GM10248 (cell line): ENCODE data around the gene DLGAP1.

ENCODE experiments used
- CTCF ChIA-PET: fragments of 300-600 bp; sonication (Branson Sonifier 250); formaldehyde crosslinking; extraction: SDS; loops from one replicate; lab custom pipeline; 2021; ENCODE audit warnings: antibody characterized with exemption; lab: Yijun Ruan, JAX
- POLR2A ChIA-PET: fragments of 350-650 bp; sonication (Branson Sonifier 250); formaldehyde crosslinking; extraction: SDS; loops from one replicate; lab custom pipeline; 2020; ENCODE audit warnings: antibody characterized with exemption; lab: Yijun Ruan, JAX
- DNase-seq: peaks from one replicate; pipeline ENCODE4 v3.0.0; 2012; ENCODE audit errors: extremely low spot score
- TF ChIP-seq, protein P1 (sequence below): IDR thresholded peaks from 2 replicates; pipeline ENCODE4 v1.5.1; 2012; ENCODE audit warnings: mild to moderate bottlenecking, low read depth; ENCODE audit errors: extremely low read depth, missing control alignments, control extremely low read depth

The DLGAP1 gene

DNA sequence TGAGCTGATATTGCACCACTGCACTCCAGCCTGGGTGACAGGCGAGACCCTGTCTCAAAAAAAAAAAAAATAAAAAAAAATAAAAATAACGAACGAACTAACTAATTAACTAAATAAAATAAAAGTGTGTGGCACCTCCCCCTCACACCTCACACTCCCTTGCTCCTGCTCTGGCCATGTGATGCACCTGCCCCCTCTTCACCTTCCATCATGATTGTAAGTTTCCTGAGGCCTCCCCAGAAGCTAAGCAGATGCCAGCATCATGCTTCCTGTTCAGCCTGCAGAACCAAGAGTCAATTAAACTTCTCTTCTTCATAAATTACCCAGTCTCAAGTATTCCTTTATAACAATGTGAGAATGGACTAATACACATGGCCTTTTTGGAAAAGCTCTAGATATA is 773.0 kb downstream of the DLGAP1 start:
- POLR2A ChIA-PET = no interaction called here

DNA sequence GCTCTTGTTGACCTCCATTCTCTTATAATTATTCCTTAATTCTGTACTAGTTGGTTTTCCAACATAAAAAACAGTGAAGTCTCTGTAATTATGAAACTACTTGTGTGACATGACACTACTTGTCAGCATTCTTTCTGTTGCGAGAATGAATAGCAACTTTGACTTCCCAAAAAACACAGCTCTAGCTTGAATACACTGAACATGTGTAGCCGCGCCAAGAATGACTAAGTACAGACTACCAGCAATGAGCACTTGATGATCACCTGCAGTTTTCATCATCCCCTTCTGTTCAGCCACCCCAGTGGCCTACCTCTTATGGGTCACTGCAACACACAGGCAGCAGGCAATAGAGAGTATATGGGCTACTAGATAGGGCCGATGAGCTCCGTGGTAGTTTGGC is 775.9 kb downstream of the DLGAP1 start:
- no peak for DNase-seq
- CTCF ChIA-PET = interaction anchor here (0.7 to 8.0 kb wide), 6 partner anchors 14 to 398 kb away, joined by 3 to 49 read pairs (median 3); no protein-coding TSS in a partner anchor
- TF ChIP-seq, protein P1, sequence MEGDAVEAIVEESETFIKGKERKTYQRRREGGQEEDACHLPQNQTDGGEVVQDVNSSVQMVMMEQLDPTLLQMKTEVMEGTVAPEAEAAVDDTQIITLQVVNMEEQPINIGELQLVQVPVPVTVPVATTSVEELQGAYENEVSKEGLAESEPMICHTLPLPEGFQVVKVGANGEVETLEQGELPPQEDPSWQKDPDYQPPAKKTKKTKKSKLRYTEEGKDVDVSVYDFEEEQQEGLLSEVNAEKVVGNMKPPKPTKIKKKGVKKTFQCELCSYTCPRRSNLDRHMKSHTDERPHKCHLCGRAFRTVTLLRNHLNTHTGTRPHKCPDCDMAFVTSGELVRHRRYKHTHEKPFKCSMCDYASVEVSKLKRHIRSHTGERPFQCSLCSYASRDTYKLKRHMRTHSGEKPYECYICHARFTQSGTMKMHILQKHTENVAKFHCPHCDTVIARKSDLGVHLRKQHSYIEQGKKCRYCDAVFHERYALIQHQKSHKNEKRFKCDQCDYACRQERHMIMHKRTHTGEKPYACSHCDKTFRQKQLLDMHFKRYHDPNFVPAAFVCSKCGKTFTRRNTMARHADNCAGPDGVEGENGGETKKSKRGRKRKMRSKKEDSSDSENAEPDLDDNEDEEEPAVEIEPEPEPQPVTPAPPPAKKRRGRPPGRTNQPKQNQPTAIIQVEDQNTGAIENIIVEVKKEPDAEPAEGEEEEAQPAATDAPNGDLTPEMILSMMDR = no peak
- POLR2A ChIA-PET = no interaction called here

More for the DNA sequence above, 773.0 kb downstream of the DLGAP1 start:
- CTCF ChIA-PET = interaction anchor here (0.7 kb wide), 1 partner anchor 385 kb away, joined by 3 read pairs; no protein-coding TSS in a partner anchor
- TF ChIP-seq, protein P1 = no peak
- DNase-seq = no peak

DNA sequence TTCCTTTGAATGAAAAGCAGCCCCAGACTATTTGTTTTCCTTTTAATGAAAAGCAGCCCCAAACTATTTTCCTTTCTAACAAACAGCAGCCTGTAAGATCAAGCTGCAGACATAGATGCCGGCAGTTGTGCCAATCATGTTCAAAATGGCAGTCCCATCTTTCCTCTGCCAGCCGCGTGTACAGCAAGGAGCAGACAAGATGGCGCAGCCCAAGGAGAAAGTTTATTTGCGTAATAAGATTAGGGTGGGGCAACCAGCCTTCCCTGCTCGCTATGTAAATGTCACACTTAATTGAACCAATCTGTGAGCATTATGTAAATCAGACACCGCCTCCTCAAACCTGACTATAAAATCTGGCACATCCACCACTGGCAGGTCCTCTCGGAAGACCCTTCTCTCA is 779.1 kb downstream of the DLGAP1 start:
- POLR2A ChIA-PET = no interaction called here
- CTCF ChIA-PET = interaction anchor here (0.6 to 8.0 kb wide), 4 partner anchors 10 to 397 kb away, joined by 3 to 49 read pairs (median 4); no protein-coding TSS in a partner anchor
- TF ChIP-seq, protein P1 = no peak
- no peak for DNase-seq

DNA sequence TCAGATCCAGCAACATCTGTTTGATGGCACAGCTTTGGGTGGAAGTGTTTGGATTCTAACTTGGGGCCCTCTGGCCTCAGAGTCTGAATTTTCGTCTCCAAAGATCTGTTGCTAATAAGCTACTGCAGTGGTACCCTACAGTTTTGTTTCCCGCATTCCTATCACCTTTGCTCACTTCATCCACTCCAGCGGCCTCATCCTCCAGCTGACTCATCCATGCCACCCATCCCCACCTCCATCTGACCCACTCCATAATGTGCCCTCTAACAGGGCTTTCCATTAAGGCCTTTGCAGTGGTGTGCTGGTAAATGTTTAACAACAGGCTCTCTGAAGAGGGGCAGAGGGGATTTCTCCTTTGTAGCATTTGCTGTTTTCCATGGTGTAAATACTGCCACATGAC is 779.7 kb downstream of the DLGAP1 start:
- ChIA-PET POLR2A (no interaction called here), CTCF (interaction anchor here (0.6 to 8.0 kb wide), 4 partner anchors 10 to 396 kb away, joined by 3 to 49 read pairs (median 4); no protein-coding TSS in a partner anchor)
- TF ChIP-seq, protein P1 = no peak
- no peak for DNase-seq

DNA sequence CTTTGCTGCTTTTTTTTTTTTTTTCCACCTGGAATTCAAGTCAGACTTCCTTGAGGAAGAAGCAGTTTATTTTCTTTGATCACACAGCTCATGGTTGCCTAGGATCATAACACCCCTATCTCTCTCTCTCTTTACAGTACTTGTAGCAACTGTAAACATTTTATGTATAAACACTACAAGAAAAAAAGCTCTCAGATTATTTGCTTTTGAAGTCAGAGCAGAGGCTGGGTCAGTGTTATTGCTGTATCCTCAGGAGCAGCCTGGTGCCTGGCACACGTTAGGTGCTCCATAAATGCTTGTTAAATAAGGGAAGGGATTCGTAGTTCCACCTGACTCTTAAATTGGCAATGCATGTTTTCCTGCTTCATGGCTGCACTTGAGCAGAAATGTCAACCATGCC is 783.9 kb downstream of the DLGAP1 start:
- TF ChIP-seq, protein P1 = no peak
- DNase-seq = no peak
- CTCF ChIA-PET = interaction anchor here (1.1 kb wide), 1 partner anchor 390 kb away, joined by 4 read pairs; no protein-coding TSS in a partner anchor
- POLR2A ChIA-PET = no interaction called here

DNA sequence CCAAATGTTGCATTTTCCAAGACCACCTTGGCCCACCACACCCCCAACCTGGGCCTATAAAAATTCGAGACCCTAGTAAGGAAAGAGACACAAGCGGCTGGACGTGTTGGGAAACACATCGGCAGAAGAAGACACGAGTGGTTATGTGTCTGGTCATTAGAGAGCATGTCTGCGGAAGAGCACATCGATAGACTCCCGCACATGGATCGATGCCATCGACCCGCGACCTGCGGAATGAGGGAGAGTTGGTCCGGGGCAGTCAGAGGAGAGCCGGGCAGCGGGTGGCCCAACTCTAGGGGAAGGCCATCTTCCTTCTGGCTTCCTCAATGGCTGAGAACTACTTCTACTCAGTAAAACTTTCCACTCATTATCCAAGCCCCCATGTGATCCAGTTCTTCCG is 785.7 kb downstream of the DLGAP1 start:
- POLR2A ChIA-PET = no interaction called here
- DNase-seq = no peak
- TF ChIP-seq, protein P1 = no peak
- CTCF ChIA-PET = no interaction called here
